Endothelial cell of umbilical vein (primary cell): ENCODE measurements around the gene FER.

ENCODE experiments used
- CTCF ChIP-seq, 2 donors: IDR thresholded peaks; 1 replicate in 1 of 2; 2 replicates in 1 of 2; pipeline ENCODE4 v1.5.1; 2011; ENCODE audit warnings: low read length in 2 of 2, mild to moderate bottlenecking in 2 of 2, moderate library complexity in 2 of 2, control low read depth in 1 of 2, inconsistent platforms in 1 of 2, low read depth in 1 of 2; ENCODE audit not compliant: insufficient read depth in 1 of 2; ENCODE audit errors: extremely low read depth in 1 of 2
- EZH2 ChIP-seq: IDR thresholded peaks from 2 replicates; pipeline ENCODE4 v1.6.1; 2012; ENCODE audit warnings: borderline replicate concordance, low read depth, mild to moderate bottlenecking, moderate library complexity, low read length, inconsistent platforms; ENCODE audit not compliant: severe bottlenecking
- FOS ChIP-seq: IDR thresholded peaks from 2 replicates; pipeline ENCODE4 v1.6.1; 2011; ENCODE audit warnings: mild to moderate bottlenecking, low read length, moderate library complexity, borderline replicate concordance; ENCODE audit not compliant: insufficient read depth
- POLR2AphosphoS5 ChIP-seq: IDR thresholded peaks from 2 replicates; pipeline ENCODE4 v1.6.1; 2012; ENCODE audit warnings: low read depth, mild to moderate bottlenecking, control low read depth, low read length, moderate library complexity; ENCODE audit not compliant: insufficient read depth

- TF ChIP-seq CTCF (IDR thresholded peaks at IDR 0.05; ENCODE audit: extremely low read depth in 1 of 2, insufficient read depth in 1 of 2, low read depth in 1 of 2, low read length in 2 of 2) (no peak), EZH2 (no peak), FOS (no peak), POLR2AphosphoS5 (no peak)
These were observed 354.5 kb downstream of the FER start for GRCh38 chr5:109102096-109102690.
